ENCODE data around the gene HES5.

DNA sequence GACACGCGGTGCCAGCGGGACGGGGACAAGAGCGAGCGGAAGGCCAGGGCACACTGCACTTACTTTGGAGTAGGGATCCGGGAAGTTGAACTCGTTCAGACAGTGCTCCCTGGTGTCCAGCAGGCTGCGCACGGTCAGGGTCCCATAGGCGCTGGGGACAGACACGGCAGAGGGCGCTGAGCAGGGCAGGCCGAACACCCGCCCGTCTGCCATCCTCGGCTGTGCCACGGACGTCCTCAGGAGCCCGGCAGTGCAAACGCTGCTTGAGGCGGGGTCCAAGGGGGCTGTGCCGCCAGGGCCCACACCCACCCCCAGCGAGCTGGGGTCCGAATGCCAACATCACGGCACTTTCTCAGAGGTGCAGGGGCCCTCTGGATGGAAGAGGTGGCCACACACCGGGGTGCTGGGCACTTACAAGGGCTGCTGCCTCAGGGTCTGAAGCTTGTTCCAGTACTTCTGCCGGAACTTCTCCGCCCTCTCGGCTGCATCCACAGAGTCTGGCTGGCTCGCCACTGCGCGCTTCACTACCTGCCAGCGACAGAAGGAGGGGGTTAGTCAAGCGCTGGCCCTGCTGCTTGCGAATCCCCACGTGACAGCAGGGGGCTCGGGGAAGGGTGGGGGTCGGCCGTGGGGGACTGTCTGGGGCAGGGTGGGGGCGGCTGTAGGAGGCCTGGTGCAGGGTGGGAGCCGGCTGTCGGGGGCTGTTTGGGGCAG is 16.0 kb downstream of the HES5 start:
- TF ChIP-seq, protein P1, sequence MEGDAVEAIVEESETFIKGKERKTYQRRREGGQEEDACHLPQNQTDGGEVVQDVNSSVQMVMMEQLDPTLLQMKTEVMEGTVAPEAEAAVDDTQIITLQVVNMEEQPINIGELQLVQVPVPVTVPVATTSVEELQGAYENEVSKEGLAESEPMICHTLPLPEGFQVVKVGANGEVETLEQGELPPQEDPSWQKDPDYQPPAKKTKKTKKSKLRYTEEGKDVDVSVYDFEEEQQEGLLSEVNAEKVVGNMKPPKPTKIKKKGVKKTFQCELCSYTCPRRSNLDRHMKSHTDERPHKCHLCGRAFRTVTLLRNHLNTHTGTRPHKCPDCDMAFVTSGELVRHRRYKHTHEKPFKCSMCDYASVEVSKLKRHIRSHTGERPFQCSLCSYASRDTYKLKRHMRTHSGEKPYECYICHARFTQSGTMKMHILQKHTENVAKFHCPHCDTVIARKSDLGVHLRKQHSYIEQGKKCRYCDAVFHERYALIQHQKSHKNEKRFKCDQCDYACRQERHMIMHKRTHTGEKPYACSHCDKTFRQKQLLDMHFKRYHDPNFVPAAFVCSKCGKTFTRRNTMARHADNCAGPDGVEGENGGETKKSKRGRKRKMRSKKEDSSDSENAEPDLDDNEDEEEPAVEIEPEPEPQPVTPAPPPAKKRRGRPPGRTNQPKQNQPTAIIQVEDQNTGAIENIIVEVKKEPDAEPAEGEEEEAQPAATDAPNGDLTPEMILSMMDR (IDR thresholded peaks at IDR 0.05), result no peak
- TF ChIP-seq, protein P2, sequence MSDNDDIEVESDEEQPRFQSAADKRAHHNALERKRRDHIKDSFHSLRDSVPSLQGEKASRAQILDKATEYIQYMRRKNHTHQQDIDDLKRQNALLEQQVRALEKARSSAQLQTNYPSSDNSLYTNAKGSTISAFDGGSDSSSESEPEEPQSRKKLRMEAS (IDR thresholded peaks at IDR 0.05), result no peak
